GM12878 (cell line): ENCODE data around the gene TMEM132D. TPM values are rescaled to one million over a fixed set of nuclear protein-coding genes. Genes with fewer than 3 reads are reported as not detected.

Source experiments
- ATAC-seq: fragments of 200-7000 bp; cut with Tn5 transposase; 3 replicates; pipeline ENCODE4 v1.9.1; 2020; ENCODE audit warnings: mild to moderate bottlenecking, moderate library complexity
- BruUV-seq: library from RNA; stranded (reverse); fragments of 400-500 nt; replicated peaks from 2 replicates; lab custom pipeline; 2021; lab: Mats Ljungman, UMichigan
- CTCF ChIA-PET: fragments of 300-600 bp; sonication (Branson Sonifier 250); formaldehyde crosslinking; extraction: SDS; loops from one replicate; lab custom pipeline; 2021; ENCODE audit warnings: inconsistent platforms; lab: Yijun Ruan, JAX
- POLR2A ChIA-PET: fragments of 350-600 bp; formaldehyde crosslinking; extraction: SDS; loops from one replicate; lab custom pipeline; 2021; ENCODE audit warnings: inconsistent platforms; lab: Charles Lee
- RAD21 ChIA-PET: fragments of 300-600 bp; sonication (Branson Sonifier 250); formaldehyde crosslinking; loops from one replicate; lab custom pipeline; 2023; ENCODE audit warnings: antibody characterized with exemption; ENCODE audit not compliant: unreplicated experiment; lab: Charles Lee
- SMC1A ChIA-PET: fragments of 300-600 bp; sonication (Branson Sonifier 250); formaldehyde crosslinking; loops from one replicate; lab custom pipeline; 2023; ENCODE audit not compliant: unreplicated experiment, uncharacterized antibody; lab: Charles Lee
- DNase-seq: peaks from one replicate; pipeline ENCODE4 v3.0.0-alpha.2; 2011; ENCODE audit warnings: low read depth, low spot score
- FAIRE-seq: peaks from 3 replicates; lab custom pipeline; 2011; peaks lifted over from hg19 to GRCh38; lab: Jason Lieb, UNC
- H2AFZ ChIP-seq: 2 replicates; pipeline ENCODE4 v1.6.0; 2011; ENCODE audit warnings: low read depth, low read length, control low read depth; ENCODE audit not compliant: control insufficient read depth
- H3K27ac ChIP-seq: 2 replicates; pipeline ENCODE4 v1.5.1; 2011; ENCODE audit warnings: control low read depth; ENCODE audit not compliant: control insufficient read depth, insufficient read depth
- H3K27me3 ChIP-seq, 2 experiments: replicated peaks in 1 of 2; 2 replicates each; pipeline versions ENCODE4 v1.6.0 to v1.6.1; 2011; ENCODE audit warnings: low read length in 1 of 2; ENCODE audit not compliant: control insufficient read depth in 2 of 2, insufficient read depth in 2 of 2
- H3K36me3 ChIP-seq, 2 experiments: 2 replicates each; pipeline ENCODE4 v1.5.1; 2011; ENCODE audit warnings: low read length in 1 of 2; ENCODE audit not compliant: control insufficient read depth in 2 of 2, insufficient read depth in 2 of 2
- H3K4me1 ChIP-seq: 2 replicates; pipeline ENCODE4 v1.6.1; 2011; ENCODE audit warnings: mild to moderate bottlenecking, low read length, moderate library complexity, mixed read lengths; ENCODE audit not compliant: control insufficient read depth, insufficient read depth
- H3K4me2 ChIP-seq: 2 replicates; pipeline ENCODE4 v1.6.0; 2011; ENCODE audit warnings: control low read depth; ENCODE audit not compliant: control insufficient read depth, insufficient read depth
- H3K4me3 ChIP-seq: fragments of 200-600 bp; sonication (generic); 2 replicates; pipeline ENCODE4 v1.5.1; 2016
- H3K79me2 ChIP-seq: 2 replicates; pipeline ENCODE4 v1.6.0; 2011; ENCODE audit warnings: low read length; ENCODE audit not compliant: control insufficient read depth, insufficient read depth
- H3K9ac ChIP-seq: 2 replicates; pipeline ENCODE4 v1.8.0; 2011; ENCODE audit warnings: low read length, control low read depth, mixed read lengths; ENCODE audit not compliant: control insufficient read depth, insufficient read depth
- H3K9me3 ChIP-seq: replicated peaks from 3 replicates; pipeline ENCODE4 v1.5.1; 2011; ENCODE audit warnings: mild to moderate bottlenecking, low read length; ENCODE audit not compliant: control insufficient read depth, insufficient read depth
- H4K20me1 ChIP-seq: 2 replicates; pipeline ENCODE4 v1.6.0; 2011; ENCODE audit not compliant: control insufficient read depth, insufficient read depth
- ATF7 ChIP-seq: fragments of 450-650 bp; IDR thresholded peaks from 2 replicates; pipeline ENCODE4 v1.6.1; 2016; ENCODE audit warnings: low read depth, mild to moderate bottlenecking
- BACH1 ChIP-seq: fragments of 450-650 bp; IDR thresholded peaks from 2 replicates; pipeline ENCODE4 v1.6.1; 2017; ENCODE audit warnings: mild to moderate bottlenecking, borderline replicate concordance
- CBX3 ChIP-seq: fragments of 200-600 bp; sonication (generic); IDR thresholded peaks from 2 replicates; pipeline ENCODE4 v1.6.1; 2016; ENCODE audit warnings: low read depth, borderline replicate concordance
- FOXK2 ChIP-seq: fragments of 450-650 bp; IDR thresholded peaks from 2 replicates; pipeline ENCODE4 v1.6.1; 2017; ENCODE audit warnings: mild to moderate bottlenecking, moderate library complexity
- MTA2 ChIP-seq: fragments of 450-650 bp; IDR thresholded peaks from 2 replicates; pipeline ENCODE4 v1.6.1; 2016; ENCODE audit warnings: low read depth, mild to moderate bottlenecking, moderate library complexity
- MXI1 ChIP-seq: fragments of 150-350 bp; IDR thresholded peaks from 2 replicates; pipeline ENCODE4 v1.6.1; 2011; ENCODE audit warnings: low read depth, mild to moderate bottlenecking, inconsistent platforms, low read length, improper control_type of control experiment
- NKRF ChIP-seq: fragments of 450-650 bp; conservative IDR thresholded peaks from 2 replicates; pipeline ENCODE4 v1.6.1; 2017; ENCODE audit warnings: mild to moderate bottlenecking, moderate library complexity
- NR2C2 ChIP-seq: IDR thresholded peaks from 2 replicates; pipeline ENCODE4 v1.6.1; 2011; ENCODE audit warnings: borderline replicate concordance, low read depth; ENCODE audit not compliant: control insufficient read depth, insufficient read length
- SIX5 ChIP-seq: IDR thresholded peaks from 2 replicates; pipeline ENCODE4 v1.6.1; 2011; ENCODE audit warnings: mild to moderate bottlenecking, low read depth, low read length, moderate library complexity; ENCODE audit not compliant: severe bottlenecking
- USF1 ChIP-seq: IDR thresholded peaks from 2 replicates; pipeline ENCODE4 v1.6.1; 2011; ENCODE audit warnings: borderline replicate concordance, low read depth, mild to moderate bottlenecking, moderate library complexity, mixed read lengths, low read length; ENCODE audit not compliant: insufficient read depth; ENCODE audit errors: extremely low read length
- ZNF207 ChIP-seq: fragments of 450-650 bp; IDR thresholded peaks from 2 replicates; pipeline ENCODE4 v1.6.1; 2014; ENCODE audit warnings: antibody characterized with exemption, mild to moderate bottlenecking, borderline replicate concordance
- ZZZ3 ChIP-seq: IDR thresholded peaks from 2 replicates; pipeline ENCODE4 v1.6.1; 2011; ENCODE audit warnings: low read depth; ENCODE audit not compliant: control insufficient read depth, insufficient read length
- WGBS: methylation state at CpG from one replicate; pipeline ENCODE4 v1.1.6; 2016; ENCODE audit warnings: low lambda C conversion rate; ENCODE audit not compliant: insufficient replicate concordance, insufficient coverage; ENCODE audit errors: missing lambda C conversion rate; 5-methylcytosine and 5-hydroxymethylcytosine counted together
- in situ Hi-C: fragments of 300-500 bp; cut with MboI; formaldehyde crosslinking; loops from 9 replicates; pipeline ENCODE4 v1.14.3; 2018; ENCODE audit warnings: mixed read lengths
- intact Hi-C: fragments of 100-400 bp; cut with micrococcal nuclease; formaldehyde crosslinking; loops from one replicate; pipeline ENCODE4 v1.14.2; 2022; ENCODE audit not compliant: unreplicated experiment
- polyA plus RNA-seq, 11 experiments: library from polyadenylated mRNA; depleted of rRNA in 4 of 11; unstranded in 6 of 11; stranded (reverse) in 5 of 11; fragments of >200 nt; fragmentation: Nextera tagmentation in 4 of 11; fragmentation: Illumina TruSeq in 1 of 11; extraction: Ambion mirVana in 4 of 11; extraction: Trizol in 1 of 11; gene quantifications; 1 replicate in 1 of 11; 2 replicates in 10 of 11; pipeline versions ENCODE4 v1.2.1 to v1.2.3, GENCODE V29; 2011 to 2016; ENCODE audit warnings: inconsistent platforms in 2 of 11, missing spikeins in 2 of 11, low read depth in 1 of 11
- total RNA-seq, 4 experiments: library from RNA; depleted of rRNA in 3 of 4; stranded (reverse); fragments of >200 nt in 3 of 4; fragmentation: Illumina TruSeq in 1 of 4; extraction: Trizol in 1 of 4; gene quantifications; 2 replicates each; pipeline versions ENCODE4 v1.2.1 to v1.2.3, GENCODE V29; 2013 to 2021
- TF ChIP-seq, protein P1 (sequence below): IDR thresholded peaks from 2 replicates; pipeline ENCODE4 v1.6.1; 2011; ENCODE audit warnings: mild to moderate bottlenecking, low read depth, low read length, moderate library complexity; ENCODE audit not compliant: insufficient replicate concordance

TMEM132D gene
- total and polyA plus RNA-seq, 10 of the 15 experiments (the other 5 are each of a cell fraction or from before 2014, with no cell fraction given), result under 0.01 to 0.12 (median 0.02) TPM; not detected in 3

DNA sequence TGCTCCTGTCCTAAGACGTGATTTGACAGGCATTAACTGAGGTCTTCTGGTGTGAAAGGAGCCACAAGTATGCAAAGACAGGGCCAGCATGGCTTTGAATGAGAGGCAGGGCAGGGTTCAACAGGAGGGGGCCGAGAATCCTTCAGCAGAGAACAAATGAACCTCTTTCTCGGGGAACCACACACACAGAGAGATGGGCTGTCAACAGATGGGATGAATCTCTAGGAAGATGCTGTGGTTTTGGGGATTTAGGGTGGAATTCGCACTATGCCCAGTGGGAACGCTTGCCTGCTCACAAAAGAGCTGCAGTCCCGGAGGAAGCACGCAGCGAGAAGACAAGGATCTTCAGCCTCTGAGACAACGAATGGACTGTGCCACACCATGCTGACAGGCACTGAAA lies 537.2 kb downstream of the TMEM132D start:
- 46% methylated on average over 9 of the region's 9 CpGs for WGBS
- DNase-seq (no peak), ATAC-seq (no peak), FAIRE-seq (no peak)
- H3K9me3 ChIP-seq, result no peaks in the 10 kb centered on the region
- no peaks in the 10 kb centered on the region for H4K20me1 ChIP-seq
- no peak overlapping the region for H3K4me2 ChIP-seq
- ChIA-PET RAD21 (no interaction called here), SMC1A (no interaction called here), POLR2A (no interaction called here), CTCF (no interaction called here)
- in situ Hi-C loops (no loop called here), intact Hi-C loops (no loop called here)
- H3K4me3 ChIP-seq, result no peak overlapping the region
- H3K79me2 ChIP-seq, result no peaks in the 10 kb centered on the region
- no TSS peak for BruUV-seq
- TF ChIP-seq BACH1, result no peak
- TF ChIP-seq NKRF, result no peak
- TF ChIP-seq CBX3, result no peak
- TF ChIP-seq MXI1, result no peak
- H2AFZ ChIP-seq, result no peak overlapping the region
- H3K9ac ChIP-seq, result no peak overlapping the region
- no peaks in the 10 kb centered on the region for H3K4me1 ChIP-seq
- H3K36me3 ChIP-seq, result no peaks in the 10 kb centered on the region
- no peaks in the 10 kb centered on the region for H3K27me3 ChIP-seq
- no peak overlapping the region for H3K27ac ChIP-seq

- Histone ChIP-seq H3K79me2 (no peaks in the 10 kb centered on the region), H3K27me3 (no peaks in the 10 kb centered on the region), H3K36me3 (no peaks in the 10 kb centered on the region), H3K9me3 (no peaks in the 10 kb centered on the region), H3K9ac (no peak overlapping the region), H3K4me2 (no peak overlapping the region), H3K27ac (no peak overlapping the region), H3K4me1 (no peaks in the 10 kb centered on the region), H2AFZ (no peak overlapping the region), H4K20me1 (no peaks in the 10 kb centered on the region), H3K4me3 (no peak overlapping the region)
- WGBS, result 18% methylated on average over 8 of the region's 8 CpGs
- RAD21 ChIA-PET, result no interaction called here
- in situ Hi-C loops, result no loop called here
- FAIRE-seq, result no peak
- SMC1A ChIA-PET, result no interaction called here
- POLR2A ChIA-PET, result no interaction called here
- intact Hi-C loops, result no loop called here
- no TSS peak for BruUV-seq
- no peak for ATAC-seq
- CTCF ChIA-PET, result no interaction called here
- no peak for DNase-seq
- TF ChIP-seq MTA2 (no peak), CBX3 (no peak), ZNF207 (no peak), FOXK2 (no peak), USF1 (no peak), ZZZ3 (no peak), ATF7 (no peak), SIX5 (no peak), NR2C2 (no peak)
- TF ChIP-seq, protein P1, sequence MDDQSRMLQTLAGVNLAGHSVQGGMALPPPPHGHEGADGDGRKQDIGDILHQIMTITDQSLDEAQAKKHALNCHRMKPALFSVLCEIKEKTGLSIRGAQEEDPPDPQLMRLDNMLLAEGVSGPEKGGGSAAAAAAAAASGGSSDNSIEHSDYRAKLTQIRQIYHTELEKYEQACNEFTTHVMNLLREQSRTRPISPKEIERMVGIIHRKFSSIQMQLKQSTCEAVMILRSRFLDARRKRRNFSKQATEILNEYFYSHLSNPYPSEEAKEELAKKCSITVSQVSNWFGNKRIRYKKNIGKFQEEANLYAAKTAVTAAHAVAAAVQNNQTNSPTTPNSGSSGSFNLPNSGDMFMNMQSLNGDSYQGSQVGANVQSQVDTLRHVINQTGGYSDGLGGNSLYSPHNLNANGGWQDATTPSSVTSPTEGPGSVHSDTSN, result no peak
These were observed 540.8 kb downstream of the TMEM132D start for GRCh38 chr12:129363041-129363440.
